Vagina (tissue), 2 donors: Measurements from ENCODE around the gene KCNC4. TPM values are rescaled to one million over a fixed set of nuclear protein-coding genes. Genes with fewer than 3 reads are reported as not detected.

ENCODE experiments used
- DNase-seq, 2 donors: peaks; one replicate each; pipeline ENCODE4 v3.0.0-alpha.2; 2017; ENCODE audit errors: extremely low spot score in 2 of 2
- H3K27ac ChIP-seq: fragments of 200-600 bp; sonication (generic); one replicate; pipeline ENCODE4 v1.5.1; 2019
- H3K27me3 ChIP-seq: fragments of 200-600 bp; sonication (generic); one replicate; pipeline ENCODE4 v1.5.1; 2019
- H3K36me3 ChIP-seq, 2 donors: fragments of 200-600 bp; sonication (generic); one replicate each; pipeline ENCODE4 v1.5.1; 2017 to 2019
- H3K4me1 ChIP-seq: fragments of 200-600 bp; sonication (generic); one replicate; pipeline ENCODE4 v1.5.1; 2019
- H3K4me3 ChIP-seq, 2 donors: fragments of 200-600 bp; sonication (generic); 1 replicate in 1 of 2; 2 replicates in 1 of 2; pipeline ENCODE4 v1.5.1; 2016 to 2019
- H3K9me3 ChIP-seq: fragments of 200-600 bp; sonication (generic); one replicate; pipeline ENCODE4 v1.5.1; 2019
- POLR2A ChIP-seq, 2 donors: fragments of 450-650 bp; IDR thresholded peaks; one replicate each; pipeline ENCODE4 v1.6.1; 2017; ENCODE audit warnings: antibody characterized with exemption in 2 of 2, mild to moderate bottlenecking in 2 of 2, moderate library complexity in 2 of 2
- POLR2AphosphoS5 ChIP-seq, 2 donors: sonication (generic); formaldehyde crosslinking; IDR thresholded peaks; one replicate each; pipeline ENCODE4 v1.9.0; 2017; ENCODE audit warnings: antibody characterized with exemption in 2 of 2, mild to moderate bottlenecking in 2 of 2, low read depth in 1 of 2; ENCODE audit not compliant: insufficient read depth in 1 of 2
- intact Hi-C: fragments of 100-400 bp; cut with DNase I; formaldehyde crosslinking; loops from one replicate; pipeline ENCODE4 v1.15.1; 2023
- total RNA-seq: library from RNA; depleted of rRNA; stranded (reverse); fragments of >200 nt; gene quantifications from one replicate; pipeline ENCODE4 v1.2.3, GENCODE V29; 2016
- TF ChIP-seq, protein P1 (sequence below), 3 experiments: fragments of 450-650 bp in 2 of 3; fragments of 200-600 bp in 1 of 3; sonication (generic) in 1 of 3; IDR thresholded peaks; one replicate each; pipeline ENCODE4 v1.5.1; 2017 to 2019; ENCODE audit warnings: antibody characterized with exemption in 3 of 3, mild to moderate bottlenecking in 2 of 3, moderate library complexity in 2 of 3

Gene KCNC4
- total RNA-seq, 1 donor from 2014 or later: 10.1 TPM

DNA sequence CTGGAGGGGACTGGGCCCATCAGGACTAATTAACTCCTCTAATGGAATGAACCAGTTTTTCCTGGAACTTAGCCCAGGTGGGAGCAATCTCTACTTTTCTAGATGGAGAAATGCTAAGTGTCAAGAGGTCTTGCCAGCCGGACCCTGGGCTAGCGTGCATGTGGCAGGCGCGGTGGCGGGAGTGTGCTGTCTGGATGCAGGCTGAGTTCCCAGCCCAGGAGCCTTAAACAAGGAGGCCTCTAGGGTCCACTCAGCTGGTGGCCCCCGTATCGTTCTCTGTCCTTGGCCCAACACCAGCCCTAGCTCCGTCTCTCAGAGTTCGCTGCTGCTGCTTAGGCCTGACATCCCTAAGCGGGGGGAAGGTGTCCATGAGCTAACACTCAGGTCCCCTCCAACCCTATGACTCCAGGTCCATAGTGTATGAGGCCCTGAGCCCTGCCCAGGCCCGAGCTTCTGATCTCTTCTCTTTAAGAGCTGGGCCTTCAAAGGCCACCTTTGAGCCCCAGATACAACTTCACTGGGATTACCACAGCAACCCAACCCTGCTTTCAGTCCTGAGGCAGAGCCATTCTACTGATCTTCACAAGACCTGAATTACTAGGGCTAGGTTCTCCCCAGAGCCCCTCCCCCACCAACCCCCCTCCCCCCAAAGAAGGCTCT is 3.7 kb upstream of the KCNC4 start:
- no peaks in the 10 kb centered on the region for H3K36me3 ChIP-seq
- peaks cover 19% of the 10 kb centered on the region for H3K4me1 ChIP-seq
- no peaks in the 10 kb centered on the region for H3K9me3 ChIP-seq
- H3K27me3 ChIP-seq: no peaks in the 10 kb centered on the region
- no peak overlapping the region for H3K27ac ChIP-seq
- H3K4me3 ChIP-seq: no peak overlapping the region
- no peak for DNase-seq
- intact Hi-C loops: loop anchor here (2.0 kb wide), 1 partner anchor 106 kb away; no protein-coding TSS in a partner anchor
- no peak for TF ChIP-seq POLR2A (IDR thresholded peaks at IDR 0.05)
- TF ChIP-seq POLR2AphosphoS5 (IDR thresholded peaks at IDR 0.05; ENCODE audit: insufficient read depth in 1 of 2, low read depth in 1 of 2): no peak
- TF ChIP-seq, protein P1, sequence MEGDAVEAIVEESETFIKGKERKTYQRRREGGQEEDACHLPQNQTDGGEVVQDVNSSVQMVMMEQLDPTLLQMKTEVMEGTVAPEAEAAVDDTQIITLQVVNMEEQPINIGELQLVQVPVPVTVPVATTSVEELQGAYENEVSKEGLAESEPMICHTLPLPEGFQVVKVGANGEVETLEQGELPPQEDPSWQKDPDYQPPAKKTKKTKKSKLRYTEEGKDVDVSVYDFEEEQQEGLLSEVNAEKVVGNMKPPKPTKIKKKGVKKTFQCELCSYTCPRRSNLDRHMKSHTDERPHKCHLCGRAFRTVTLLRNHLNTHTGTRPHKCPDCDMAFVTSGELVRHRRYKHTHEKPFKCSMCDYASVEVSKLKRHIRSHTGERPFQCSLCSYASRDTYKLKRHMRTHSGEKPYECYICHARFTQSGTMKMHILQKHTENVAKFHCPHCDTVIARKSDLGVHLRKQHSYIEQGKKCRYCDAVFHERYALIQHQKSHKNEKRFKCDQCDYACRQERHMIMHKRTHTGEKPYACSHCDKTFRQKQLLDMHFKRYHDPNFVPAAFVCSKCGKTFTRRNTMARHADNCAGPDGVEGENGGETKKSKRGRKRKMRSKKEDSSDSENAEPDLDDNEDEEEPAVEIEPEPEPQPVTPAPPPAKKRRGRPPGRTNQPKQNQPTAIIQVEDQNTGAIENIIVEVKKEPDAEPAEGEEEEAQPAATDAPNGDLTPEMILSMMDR (IDR thresholded peaks at IDR 0.05): no peak

DNA sequence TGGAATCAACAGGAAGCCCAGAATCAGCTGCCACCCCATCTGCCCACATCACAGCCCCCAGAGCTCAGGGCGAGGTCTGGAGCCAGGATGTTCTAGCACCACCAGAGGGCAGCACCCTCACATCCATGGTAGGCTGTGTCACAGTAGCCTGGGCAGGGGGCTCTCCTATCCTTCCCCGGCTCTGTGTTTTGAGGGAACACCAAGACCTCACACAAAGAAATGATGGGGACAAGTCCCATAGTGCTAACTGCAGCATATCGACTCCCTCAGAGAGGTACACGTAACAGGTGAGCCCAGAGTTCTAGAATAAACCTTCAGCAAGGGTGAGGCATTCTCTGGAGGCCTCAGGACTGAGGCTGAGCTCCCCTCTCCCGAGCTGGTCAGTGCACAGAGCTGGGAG is 2.3 kb upstream of the KCNC4 start:
- Histone ChIP-seq H3K27ac (peak overlapping the region; percentile 9), H3K4me1 (peaks cover 33% of the 10 kb centered on the region), H3K4me3 (no peak overlapping the region), H3K27me3 (no peaks in the 10 kb centered on the region), H3K9me3 (no peaks in the 10 kb centered on the region), H3K36me3 (no peaks in the 10 kb centered on the region)
- intact Hi-C loops: loop anchor here (2.0 kb wide), 1 partner anchor 105 kb away; no protein-coding TSS in a partner anchor
- no peak for DNase-seq
- no peak for TF ChIP-seq POLR2A (IDR thresholded peaks at IDR 0.05)
- TF ChIP-seq, protein P1 (IDR thresholded peaks at IDR 0.05): peak; percentile 79 to 90 (median 86)

DNA sequence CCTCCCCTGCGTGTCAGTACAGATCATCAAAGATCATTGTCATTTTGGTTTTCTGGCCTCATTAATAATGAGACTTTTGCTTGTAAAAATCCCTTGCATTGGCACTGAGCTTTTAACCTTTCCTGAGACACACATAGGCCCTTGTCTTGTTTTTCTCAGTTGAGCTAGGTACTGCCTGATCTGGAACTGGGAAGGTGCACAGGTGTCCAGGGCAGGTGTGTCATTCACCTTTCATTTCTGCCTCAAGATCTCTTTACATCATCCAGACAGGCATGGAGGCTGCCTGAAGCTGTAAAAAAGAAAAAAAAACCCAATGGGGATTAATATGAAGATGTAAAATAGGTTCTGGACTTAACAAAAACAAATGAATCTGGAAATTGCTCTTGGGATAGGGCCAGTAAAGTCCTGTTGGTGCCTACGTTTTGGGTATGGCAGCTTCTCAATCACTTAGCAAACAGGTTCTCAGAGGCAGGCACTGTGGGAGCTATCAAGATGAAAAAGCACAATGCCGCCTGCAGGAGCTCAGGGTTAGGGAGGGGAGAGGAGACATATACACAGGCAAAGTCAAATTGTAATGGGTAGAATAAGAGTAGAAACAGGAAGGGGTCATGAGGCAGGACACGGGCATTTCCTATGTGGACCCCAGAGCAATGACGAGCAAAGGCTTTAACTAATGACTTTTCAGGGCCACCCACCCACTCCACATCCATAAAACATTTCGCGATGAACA is 1.0 kb upstream of the KCNC4 start:
- Histone ChIP-seq H3K4me3 (peak overlapping the region; percentile 75 to 99), H3K4me1 (peaks cover 39% of the 10 kb centered on the region), H3K27ac (peak overlapping the region; percentile 95), H3K27me3 (no peaks in the 10 kb centered on the region), H3K9me3 (no peaks in the 10 kb centered on the region), H3K36me3 (no peaks in the 10 kb centered on the region)
- no peak for TF ChIP-seq POLR2AphosphoS5 (IDR thresholded peaks at IDR 0.05; ENCODE audit: insufficient read depth in 1 of 2, low read depth in 1 of 2)
- TF ChIP-seq, protein P1 (IDR thresholded peaks at IDR 0.05): no peak
- no peak for TF ChIP-seq POLR2A (IDR thresholded peaks at IDR 0.05)
- DNase-seq: no peak
- intact Hi-C loops: no loop called here

DNA sequence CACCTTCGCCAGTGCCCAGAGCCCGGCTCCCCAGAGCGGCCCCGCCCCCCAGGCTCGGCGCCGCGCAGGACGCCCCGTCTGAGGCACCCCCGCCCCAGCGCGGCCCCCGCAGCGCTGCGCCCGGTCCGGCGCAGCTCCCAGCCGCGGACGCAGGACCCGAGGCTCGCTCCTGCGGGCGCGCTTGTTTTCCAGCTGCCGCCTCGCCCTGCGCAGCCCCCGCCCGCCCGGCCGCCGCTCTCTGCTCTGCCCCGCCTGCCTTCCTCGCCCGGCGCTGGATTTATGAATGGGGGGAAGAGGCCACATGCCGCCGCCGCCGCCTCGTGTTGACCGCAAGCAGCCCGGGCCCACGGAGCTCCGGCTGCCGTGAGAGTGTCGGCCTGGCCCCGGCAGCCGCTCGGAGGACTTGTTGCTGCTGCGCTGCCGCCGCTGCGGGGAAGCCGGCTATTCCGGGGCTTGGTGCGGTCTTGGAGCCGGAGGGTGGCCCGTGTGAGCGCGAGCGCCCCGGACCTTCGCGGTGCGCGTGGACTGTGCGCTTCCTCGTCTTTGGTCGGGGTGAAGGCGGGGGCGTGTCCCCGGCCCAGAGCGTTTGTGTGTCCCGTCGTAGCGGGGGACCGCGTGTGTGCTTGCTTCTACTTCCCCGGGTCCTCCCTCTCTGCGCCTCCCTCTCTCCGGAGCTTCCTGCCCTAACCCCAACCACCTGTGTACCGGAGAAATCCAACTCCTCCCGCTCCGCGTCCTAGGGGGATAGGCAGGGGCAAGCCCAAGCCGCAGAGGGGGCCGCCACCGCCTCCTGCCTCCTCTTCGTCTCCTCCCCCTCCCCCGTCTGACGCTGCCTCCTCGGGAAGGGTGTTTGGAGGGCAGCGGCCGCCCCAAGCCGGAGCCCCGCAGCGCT is 736 bp downstream of the KCNC4 start:
- Histone ChIP-seq H3K27me3 (no peaks in the 10 kb centered on the region), H3K4me1 (peaks cover 52% of the 10 kb centered on the region), H3K27ac (peak overlapping the region; percentile 95), H3K9me3 (no peaks in the 10 kb centered on the region), H3K36me3 (no peaks in the 10 kb centered on the region), H3K4me3 (peak overlapping the region; percentile 75 to 99)
- TF ChIP-seq POLR2A (IDR thresholded peaks at IDR 0.05): no peak
- TF ChIP-seq, protein P1 (IDR thresholded peaks at IDR 0.05): no peak
- peak in 1 of 2 donors; percentile 62 for TF ChIP-seq POLR2AphosphoS5 (IDR thresholded peaks at IDR 0.05; ENCODE audit: insufficient read depth in 1 of 2, low read depth in 1 of 2)
- intact Hi-C loops: no loop called here
- DNase-seq: no peak
